Adrenal gland (tissue), 12 donors: ENCODE measurements around the gene NLK. TPM values are rescaled to one million over a fixed set of nuclear protein-coding genes. Genes with fewer than 3 reads are reported as not detected.

Source experiments
- DNase-seq, 7 donors: peaks; one replicate each; pipeline ENCODE4 v3.0.0-alpha.2; 2019 to 2020
- H3K27ac ChIP-seq, 5 donors: fragments of 200-600 bp; sonication (generic) in 4 of 5; 1 replicate in 3 of 5; 2 replicates in 2 of 5; pipeline versions ENCODE4 v1.5.1 to v1.8.0; 2016 to 2020; ENCODE audit warnings: mild to moderate bottlenecking in 1 of 5
- H3K27me3 ChIP-seq: fragments of 200-600 bp; 2 replicates; pipeline ENCODE4 v1.8.0; 2021
- H3K36me3 ChIP-seq, 2 donors: fragments of 200-600 bp; replicated peaks in 1 of 2; 1 replicate in 1 of 2; 2 replicates in 1 of 2; pipeline versions ENCODE4 v1.5.1 to v1.8.0; 2018 to 2022
- H3K4me1 ChIP-seq, 2 donors: fragments of 200-600 bp; replicated peaks in 1 of 2; 1 replicate in 1 of 2; 2 replicates in 1 of 2; pipeline versions ENCODE4 v1.5.1 to v1.8.0; 2018 to 2021
- H3K4me3 ChIP-seq, 4 donors: fragments of 200-600 bp; sonication (generic) in 3 of 4; one replicate each; pipeline ENCODE4 v1.5.1; 2016 to 2018
- H3K9me3 ChIP-seq, 3 donors: fragments of 200-600 bp; sonication (generic) in 1 of 3; replicated peaks in 1 of 3; 1 replicate in 2 of 3; 2 replicates in 1 of 3; pipeline versions ENCODE4 v1.5.1 to v1.8.0; 2016 to 2021
- POLR2A ChIP-seq, 2 donors: fragments of 450-650 bp; IDR thresholded peaks; one replicate each; pipeline ENCODE4 v1.6.1; 2017; ENCODE audit warnings: antibody characterized with exemption in 2 of 2, mild to moderate bottlenecking in 2 of 2, moderate library complexity in 1 of 2
- WGBS, 4 donors: extraction: QIAGEN DNeasy Blood & Tissue Kit in 2 of 4; methylation state at CpG; one replicate each; pipeline versions ENCODE4 v1.1.5 to v1.1.7; 2013 to 2017; 5-methylcytosine and 5-hydroxymethylcytosine counted together
- intact Hi-C, 2 donors: fragments of 100-400 bp; cut with DNase I; formaldehyde crosslinking; loops; one replicate each; pipeline versions ENCODE4 v1.14.1 to v1.15.0; 2022 to 2023
- polyA plus RNA-seq, 3 donors: library from polyadenylated mRNA; stranded (reverse); fragments of 200-250 nt in 2 of 3; fragments of 350-450 nt in 1 of 3; fragmentation: Illumina TruSeq in 1 of 3; extraction: RNeasy Lipid Tissue Mini Kit (QIAGEN cat#74804) in 1 of 3; gene quantifications; one replicate each; pipeline ENCODE4 v1.2.3, GENCODE V29; 2013 to 2014
- total RNA-seq, 9 donors: library from RNA; depleted of rRNA in 4 of 9; stranded (reverse); fragments of >200 nt in 4 of 9; fragments of 120-200 nt in 1 of 9; fragmentation: NEBNext Ultra II Directional in 1 of 9; extraction: Animal tissue kit (Norgen Biotek cat#: 25700) in 1 of 9; gene quantifications; one replicate each; pipeline versions ENCODE4 v1.1.0 to v1.2.4, GENCODE V29; 2013 to 2023
- TF ChIP-seq, protein P1 (sequence below), 6 experiments: fragments of 450-650 bp in 4 of 6; fragments of 200-600 bp in 2 of 6; sonication (generic) in 1 of 6; IDR thresholded peaks; 1 replicate in 5 of 6; 2 replicates in 1 of 6; pipeline versions ENCODE4 v1.5.1 to v1.8.0; 2016 to 2021; ENCODE audit warnings: antibody characterized with exemption in 6 of 6, mild to moderate bottlenecking in 2 of 6, moderate library complexity in 1 of 6
- donor health status: healthy with polysubstance abuse.
- donor health status: Bipolar disorder and iron deficiency.
- donor health status: DM: yes; HTN: yes; CAD: no.
- donor health status: DM: no; HTN: no; CAD: no.
- donor health status: DM: no; HTN: no; CAD: no.
- donor health status: DM: yes; HTN: yes; CAD: no.

NLK gene
- total and polyA plus RNA-seq, 12 donors = 34.7 to 86.1 (median 56.4) TPM

DNA sequence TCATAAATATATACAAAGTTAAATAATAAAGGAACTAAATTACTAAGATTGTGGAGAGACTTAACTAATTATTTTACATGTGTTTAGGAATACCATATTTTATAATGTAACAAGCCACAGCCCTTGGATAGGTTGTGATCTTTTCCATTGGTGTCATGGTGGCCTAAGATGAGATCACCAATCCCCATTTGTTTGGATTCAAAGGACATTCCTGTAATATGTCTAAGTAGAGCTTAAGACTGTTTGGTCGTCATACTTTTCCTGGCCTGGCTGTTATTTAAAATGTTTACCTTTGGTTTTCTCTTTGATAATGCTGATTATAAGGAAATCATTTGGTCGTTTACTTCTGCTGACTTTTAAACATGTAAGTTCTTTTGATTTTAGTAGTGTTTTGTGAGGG is 118.1 kb downstream of the NLK start:
- Histone ChIP-seq H3K36me3 (no peaks in the 10 kb centered on the region), H3K4me1 (peaks cover 6 to 7% of the 10 kb centered on the region in 2 donors), H3K9me3 (no peaks in the 10 kb centered on the region), H3K4me3 (no peak overlapping the region), H3K27me3 (no peaks in the 10 kb centered on the region), H3K27ac (no peak overlapping the region)
- intact Hi-C loops = no loop called here
- no peak for TF ChIP-seq POLR2A (IDR thresholded peaks at IDR 0.05)
- TF ChIP-seq, protein P1, sequence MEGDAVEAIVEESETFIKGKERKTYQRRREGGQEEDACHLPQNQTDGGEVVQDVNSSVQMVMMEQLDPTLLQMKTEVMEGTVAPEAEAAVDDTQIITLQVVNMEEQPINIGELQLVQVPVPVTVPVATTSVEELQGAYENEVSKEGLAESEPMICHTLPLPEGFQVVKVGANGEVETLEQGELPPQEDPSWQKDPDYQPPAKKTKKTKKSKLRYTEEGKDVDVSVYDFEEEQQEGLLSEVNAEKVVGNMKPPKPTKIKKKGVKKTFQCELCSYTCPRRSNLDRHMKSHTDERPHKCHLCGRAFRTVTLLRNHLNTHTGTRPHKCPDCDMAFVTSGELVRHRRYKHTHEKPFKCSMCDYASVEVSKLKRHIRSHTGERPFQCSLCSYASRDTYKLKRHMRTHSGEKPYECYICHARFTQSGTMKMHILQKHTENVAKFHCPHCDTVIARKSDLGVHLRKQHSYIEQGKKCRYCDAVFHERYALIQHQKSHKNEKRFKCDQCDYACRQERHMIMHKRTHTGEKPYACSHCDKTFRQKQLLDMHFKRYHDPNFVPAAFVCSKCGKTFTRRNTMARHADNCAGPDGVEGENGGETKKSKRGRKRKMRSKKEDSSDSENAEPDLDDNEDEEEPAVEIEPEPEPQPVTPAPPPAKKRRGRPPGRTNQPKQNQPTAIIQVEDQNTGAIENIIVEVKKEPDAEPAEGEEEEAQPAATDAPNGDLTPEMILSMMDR (IDR thresholded peaks at IDR 0.05) = no peak
- WGBS, 4 donors = 72 to 89% (median 85%) methylated on average over 2 of the region's 2 CpGs
- no peak for DNase-seq

DNA sequence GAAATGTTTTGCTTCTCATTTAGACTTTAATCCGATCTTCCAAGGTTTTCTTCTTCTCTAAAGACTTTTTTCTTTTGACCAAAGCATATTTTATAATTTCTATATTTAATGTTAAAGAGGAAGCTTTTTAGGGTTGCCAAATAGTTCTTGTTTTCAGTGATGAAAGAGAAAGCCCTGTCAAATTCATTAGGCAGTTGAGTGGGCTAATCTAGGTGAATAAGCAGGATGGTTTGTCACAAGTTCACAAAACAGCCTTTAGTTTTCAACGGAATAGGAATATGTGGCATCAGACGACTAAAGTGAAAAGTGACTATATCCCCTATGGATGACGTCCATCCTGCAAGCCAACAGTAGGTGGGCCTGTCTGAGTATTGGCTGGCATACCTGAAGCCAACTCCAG is 118.8 kb downstream of the NLK start:
- Histone ChIP-seq H3K4me1 (peaks cover 6 to 7% of the 10 kb centered on the region in 2 donors), H3K36me3 (no peaks in the 10 kb centered on the region), H3K27ac (no peak overlapping the region), H3K9me3 (no peaks in the 10 kb centered on the region), H3K27me3 (no peaks in the 10 kb centered on the region), H3K4me3 (no peak overlapping the region)
- TF ChIP-seq POLR2A (IDR thresholded peaks at IDR 0.05) = no peak
- TF ChIP-seq, protein P1 (IDR thresholded peaks at IDR 0.05) = no peak
- intact Hi-C loops = no loop called here
- WGBS, 4 donors = 72 to 85% (median 83%) methylated on average over 4 of the region's 4 CpGs
- DNase-seq = no peak

DNA sequence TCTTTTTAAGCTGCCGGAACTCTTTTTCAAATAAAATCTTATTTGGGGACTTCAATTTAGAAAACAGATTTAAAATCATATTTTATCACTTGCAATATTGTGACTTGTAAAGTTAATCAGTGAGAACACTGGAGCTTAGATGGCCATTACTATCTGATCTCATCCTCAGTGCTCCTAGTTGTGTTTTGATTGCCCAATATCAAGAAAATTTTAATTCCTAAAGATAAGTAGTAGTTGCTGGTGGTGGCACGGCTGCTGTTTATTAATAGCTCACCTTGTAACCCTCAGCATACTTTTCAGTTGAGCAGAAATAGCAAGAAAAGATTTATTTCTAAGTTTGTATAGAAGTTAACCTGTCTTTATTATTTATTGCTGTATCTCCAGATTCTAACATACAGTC is 124.0 kb downstream of the NLK start:
- TF ChIP-seq, protein P1 (IDR thresholded peaks at IDR 0.05) = no peak
- TF ChIP-seq POLR2A (IDR thresholded peaks at IDR 0.05) = no peak
- WGBS, 4 donors = 60 to 65% (median 63%) methylated on average over 2 of the region's 2 CpGs

DNA sequence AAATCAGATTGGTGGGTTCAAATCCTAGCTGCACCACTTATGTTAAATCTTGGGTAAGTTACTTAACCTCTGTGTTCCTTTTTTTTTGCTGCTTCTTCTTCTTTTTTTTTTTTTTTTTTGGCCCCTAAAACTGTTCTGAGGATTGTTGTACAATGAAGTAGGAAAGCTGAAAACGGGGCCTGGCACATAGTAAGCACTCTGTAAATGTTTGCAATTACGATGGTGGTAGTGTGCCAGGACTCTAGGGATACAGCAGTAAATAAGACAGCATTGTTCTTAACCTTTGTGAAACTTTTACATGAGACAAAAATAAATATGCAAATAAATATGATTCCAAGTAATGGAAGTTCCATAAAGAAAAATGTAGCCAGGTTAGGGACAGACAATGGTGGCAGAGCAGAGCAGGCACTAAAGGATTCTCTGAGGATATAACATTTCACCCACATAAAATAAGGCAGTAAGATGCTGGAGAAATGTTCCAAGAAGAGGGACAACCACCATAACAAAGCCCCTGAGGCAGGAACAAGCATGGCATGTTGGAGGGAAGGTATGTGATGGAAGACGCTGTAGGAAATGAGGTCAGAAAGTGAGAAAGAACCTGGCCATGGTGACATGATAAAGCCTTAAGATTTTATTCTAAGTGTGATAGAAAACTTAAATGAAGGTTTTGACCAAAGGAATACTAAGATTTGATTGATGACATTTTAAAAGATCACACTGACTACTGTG is 127.3 kb downstream of the NLK start:
- no peak for TF ChIP-seq POLR2A (IDR thresholded peaks at IDR 0.05)
- TF ChIP-seq, protein P1 (IDR thresholded peaks at IDR 0.05) = no peak
- H3K36me3 ChIP-seq = peaks cover 0 to 10% of the 10 kb centered on the region in 2 donors
- intact Hi-C loops = no loop called here

More for the DNA sequence above, 124.0 kb downstream of the NLK start:
- H3K4me3 ChIP-seq = no peak overlapping the region
- H3K4me1 ChIP-seq = peaks cover 0 to under 1% of the 10 kb centered on the region in 2 donors
- peaks cover 0 to 10% of the 10 kb centered on the region in 2 donors for H3K36me3 ChIP-seq
- intact Hi-C loops = no loop called here
- no peak for DNase-seq
- H3K9me3 ChIP-seq = no peaks in the 10 kb centered on the region
- H3K27me3 ChIP-seq = no peaks in the 10 kb centered on the region
- no peak overlapping the region for H3K27ac ChIP-seq

More for the DNA sequence above, 127.3 kb downstream of the NLK start:
- H3K27me3 ChIP-seq = no peaks in the 10 kb centered on the region
- 81 to 90% (median 85%) methylated on average over 3 of the region's 3 CpGs for WGBS, 4 donors
- peaks cover 10 to 17% of the 10 kb centered on the region in 2 donors for H3K4me1 ChIP-seq
- no peak overlapping the region for H3K4me3 ChIP-seq
- DNase-seq = no peak
- H3K27ac ChIP-seq = no peak overlapping the region
- H3K9me3 ChIP-seq = no peaks in the 10 kb centered on the region
